MCF 10A (cell line): ENCODE data around the gene TSEN34. TPM values are rescaled to one million over a fixed set of nuclear protein-coding genes. Genes with fewer than 3 reads are reported as not detected.

Experiments used
- BruUV-seq: library from RNA; stranded (reverse); fragments of 400-500 nt; replicated peaks from 2 replicates; lab custom pipeline; 2021; lab: Mats Ljungman, UMichigan
- CTCF ChIA-PET: fragments of 300-600 bp; sonication (Branson Sonifier 250); formaldehyde crosslinking; extraction: SDS; loops from one replicate; lab custom pipeline; 2021; ENCODE audit warnings: antibody characterized with exemption, inconsistent platforms; lab: Yijun Ruan, JAX
- POLR2A ChIA-PET: fragments of 300-600, 350-650 bp; sonication (Branson Sonifier 250); formaldehyde crosslinking; extraction: SDS; loops from one replicate; lab custom pipeline; 2020; ENCODE audit warnings: antibody characterized with exemption, inconsistent platforms; lab: Yijun Ruan, JAX
- DNase-seq: peaks from one replicate; pipeline ENCODE4 v3.0.0-alpha.2; 2018; ENCODE audit not compliant: unreplicated experiment
- H3K27ac Mint-ChIP-seq: one replicate; pipeline ENCODE4 v1.8.0; 2022; ENCODE audit warnings: mild to moderate bottlenecking, low read depth, mixed read lengths; ENCODE audit not compliant: unreplicated experiment
- H3K27me3 Mint-ChIP-seq: one replicate; pipeline ENCODE4 v1.8.0; 2022; ENCODE audit warnings: mixed read lengths; ENCODE audit not compliant: insufficient read depth, unreplicated experiment
- H3K36me3 Mint-ChIP-seq: one replicate; pipeline ENCODE4 v1.8.0; 2022; ENCODE audit warnings: mild to moderate bottlenecking, moderate library complexity, mixed read lengths; ENCODE audit not compliant: insufficient read depth, unreplicated experiment
- H3K4me1 Mint-ChIP-seq: one replicate; pipeline ENCODE4 v1.8.0; 2022; ENCODE audit warnings: mixed read lengths; ENCODE audit not compliant: insufficient read depth, unreplicated experiment
- H3K4me3 Mint-ChIP-seq: one replicate; pipeline ENCODE4 v1.8.0; 2022; ENCODE audit warnings: mild to moderate bottlenecking, moderate library complexity, mixed read lengths; ENCODE audit not compliant: unreplicated experiment
- H3K9me3 Mint-ChIP-seq: one replicate; pipeline ENCODE4 v1.8.0; 2022; ENCODE audit warnings: mixed read lengths; ENCODE audit not compliant: unreplicated experiment
- CTCF ChIP-seq: fragments of 200-600 bp; IDR thresholded peaks from one replicate; pipeline ENCODE4 v1.8.0; 2022; ENCODE audit warnings: antibody characterized with exemption, mild to moderate bottlenecking; ENCODE audit not compliant: unreplicated experiment
- intact Hi-C: fragments of 100-400 bp; cut with micrococcal nuclease; formaldehyde crosslinking; loops from 2 replicates; pipeline ENCODE4 v1.14.1; 2022
- total RNA-seq: library from RNA; stranded (reverse); gene quantifications from 2 replicates; pipeline ENCODE4 v1.2.3, GENCODE V29; 2022

Gene TSEN34
- total RNA-seq, 1 experiment from 2014 or later, result 40.1 TPM

- CTCF ChIA-PET, result interaction anchor here (2.8 kb wide), 1 partner anchor 8 kb away, joined by 14 read pairs; the partner anchor contains the start of gene MBOAT7
- Mint-ChIP-seq H3K27me3 (no peaks in the 10 kb centered on the region), H3K9me3 (no peaks in the 10 kb centered on the region), H3K36me3 (peaks cover 54% of the 10 kb centered on the region), H3K27ac (peak overlapping the region; percentile 47), H3K4me1 (peaks cover 11% of the 10 kb centered on the region), H3K4me3 (no peak overlapping the region)
- intact Hi-C loops, result no loop called here
- no TSS peak for BruUV-seq
- no peak for DNase-seq
- POLR2A ChIA-PET, result interaction anchor here (0.9 to 1.0 kb wide), 3 partner anchors 11 to 24 kb away, joined by 3 to 6 read pairs (median 4); partner anchors contain the start of gene TMC4
- no peak for TF ChIP-seq CTCF
Observed at GRCh38 chr19:54197121-54197520, 6.0 kb downstream of the TSEN34 start.

- no peak for TF ChIP-seq CTCF
- intact Hi-C loops, result no loop called here
- CTCF ChIA-PET, result interaction anchor here (0.6 to 2.8 kb wide), 6 partner anchors 9 to 81 kb away, joined by 3 to 14 read pairs (median 4); partner anchors contain the start of genes MBOAT7 and TSEN34
- no TSS peak for BruUV-seq
- H3K36me3 Mint-ChIP-seq, result peaks cover 56% of the 10 kb centered on the region
- H3K27me3 Mint-ChIP-seq, result no peaks in the 10 kb centered on the region
- no peak for DNase-seq
- peak overlapping the region; percentile 52 for H3K4me3 Mint-ChIP-seq
- POLR2A ChIA-PET, result interaction anchor here (0.7 to 13.2 kb wide), 5 partner anchors 8 to 868 kb away, joined by 3 to 324 read pairs (median 27); partner anchors contain the start of genes CNOT3, LENG1, MBOAT7 and TSEN34
- H3K4me1 Mint-ChIP-seq, result peaks cover 6% of the 10 kb centered on the region
- no peaks in the 10 kb centered on the region for H3K9me3 Mint-ChIP-seq
- no peak overlapping the region for H3K27ac Mint-ChIP-seq
Observed at GRCh38 chr19:54199401-54199800, 8.3 kb downstream of the TSEN34 start.

GRCh38 chr19:54201172-54201701, 10.1 kb downstream of the TSEN34 start:
- ChIA-PET CTCF (interaction anchor here (0.6 to 2.5 kb wide), 3 partner anchors 12 to 190 kb away, joined by 3 to 7 read pairs (median 3); partner anchors contain the start of gene MBOAT7), POLR2A (interaction anchor here (0.9 to 13.2 kb wide), 13 partner anchors 9 to 1453 kb away, joined by 3 to 324 read pairs (median 4); partner anchors contain the start of genes CNOT3, LENG1, LENG8 and MBOAT7)
- H3K4me3 Mint-ChIP-seq, result peak overlapping the region; percentile 91
- no peaks in the 10 kb centered on the region for H3K9me3 Mint-ChIP-seq
- no peak for TF ChIP-seq CTCF
- intact Hi-C loops, result loop anchor here (5.0 kb wide), 2 partner anchors 39 to 334 kb away; partner anchors contain the start of gene MYADM
- DNase-seq, result no peak
- H3K27ac Mint-ChIP-seq, result peak overlapping the region; percentile 99
- BruUV-seq, result TSS peak; percentile 71
- peaks cover 14% of the 10 kb centered on the region for H3K4me1 Mint-ChIP-seq
- peaks cover 60% of the 10 kb centered on the region for H3K36me3 Mint-ChIP-seq
- no peaks in the 10 kb centered on the region for H3K27me3 Mint-ChIP-seq

GRCh38 chr19:54201980-54202379, 10.9 kb downstream of the TSEN34 start:
- Mint-ChIP-seq H3K36me3 (peaks cover 67% of the 10 kb centered on the region), H3K4me1 (peaks cover 12% of the 10 kb centered on the region), H3K27ac (peak overlapping the region; percentile 99), H3K4me3 (peak overlapping the region; percentile 91), H3K9me3 (no peaks in the 10 kb centered on the region), H3K27me3 (no peaks in the 10 kb centered on the region)
- intact Hi-C loops, result loop anchor here (5.0 kb wide), 2 partner anchors 40 to 335 kb away; partner anchors contain the start of gene MYADM
- CTCF ChIA-PET, result interaction anchor here (0.7 to 2.5 kb wide), 4 partner anchors 15 to 34 kb away, joined by 4 to 7 read pairs (median 4); no protein-coding TSS in a partner anchor
- BruUV-seq, result no TSS peak
- POLR2A ChIA-PET, result interaction anchor here (0.8 to 13.2 kb wide), 9 partner anchors 8 to 246 kb away, joined by 3 to 324 read pairs (median 14); partner anchors contain the start of genes CNOT3, LENG1, LENG8 and MBOAT7
- no peak for TF ChIP-seq CTCF
- DNase-seq, result peak; percentile 50
